Measurements from ENCODE around the gene BRD1.

GRCh38 chr22:49869845-49870712 is 42.4 kb upstream of the BRD1 start:
- TF ChIP-seq POLR2A (IDR thresholded peaks at IDR 0.05) (no peak), CTCF (IDR thresholded peaks at IDR 0.05) (no peak)
